Glutamatergic neuron (in vitro differentiated cells): ENCODE results near the gene PEX14. TPM values are rescaled to one million over a fixed set of nuclear protein-coding genes. Genes with fewer than 3 reads are reported as not detected.

Experiments used
- DNase-seq: peaks from one replicate; pipeline ENCODE4 v3.0.0; 2022
- H3K27ac Mint-ChIP-seq: one replicate; pipeline ENCODE4 v1.8.0; 2020; ENCODE audit warnings: mild to moderate bottlenecking, mixed read lengths, inconsistent platforms; ENCODE audit not compliant: unreplicated experiment
- H3K27me3 Mint-ChIP-seq: one replicate; pipeline ENCODE4 v1.8.0; 2020; ENCODE audit warnings: mild to moderate bottlenecking, moderate library complexity, mixed read lengths, inconsistent platforms; ENCODE audit not compliant: unreplicated experiment
- H3K36me3 Mint-ChIP-seq: one replicate; pipeline ENCODE4 v1.8.0; 2020; ENCODE audit warnings: mild to moderate bottlenecking, mixed read lengths, inconsistent platforms; ENCODE audit not compliant: unreplicated experiment
- H3K4me1 Mint-ChIP-seq: one replicate; pipeline ENCODE4 v1.8.0; 2020; ENCODE audit warnings: mild to moderate bottlenecking, low read depth, mixed read lengths, inconsistent platforms; ENCODE audit not compliant: unreplicated experiment
- H3K4me3 Mint-ChIP-seq: one replicate; pipeline ENCODE4 v1.8.0; 2020; ENCODE audit warnings: mild to moderate bottlenecking, mixed read lengths, inconsistent platforms; ENCODE audit not compliant: unreplicated experiment
- H3K9me3 Mint-ChIP-seq: one replicate; pipeline ENCODE4 v1.8.0; 2020; ENCODE audit warnings: mild to moderate bottlenecking, moderate library complexity, mixed read lengths, inconsistent platforms; ENCODE audit not compliant: unreplicated experiment
- total RNA-seq: library from RNA; stranded (reverse); fragmentation: NEBNext Ultra II Directional; extraction: Animal tissue kit (Norgen Biotek cat#: 25700); gene quantifications from one replicate; pipeline ENCODE4 v1.2.1, GENCODE V29; 2021; ENCODE audit not compliant: unreplicated experiment
- TF ChIP-seq, protein P1 (sequence below): fragments of 200-600 bp; sonication (generic); IDR thresholded peaks from one replicate; pipeline ENCODE4 v1.5.0; 2021; ENCODE audit not compliant: partially characterized antibody, unreplicated experiment

Gene PEX14
- total RNA-seq, 1 donor from 2014 or later = 25.8 TPM

DNA sequence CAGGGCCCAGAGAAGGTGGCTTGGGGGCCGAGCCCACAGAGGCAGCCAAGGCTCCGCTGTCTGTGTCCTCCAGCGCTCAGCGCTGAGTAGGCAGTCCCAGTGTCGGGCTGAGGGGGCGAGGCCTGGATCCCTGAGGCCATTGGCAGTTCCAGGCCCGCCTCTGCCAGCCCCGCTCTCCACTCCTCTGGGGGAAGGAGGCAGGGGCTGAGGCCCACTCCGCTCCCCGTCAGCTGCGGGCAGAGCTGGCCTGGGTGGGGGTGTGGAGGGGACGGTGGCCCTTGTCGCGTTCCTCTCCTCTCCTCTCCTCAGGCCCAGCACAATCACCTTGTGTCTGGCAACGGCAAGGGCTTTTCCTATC is 188.9 kb downstream of the PEX14 start:
- Mint-ChIP-seq H3K27me3 (peaks cover 9% of the 10 kb centered on the region), H3K36me3 (no peaks in the 10 kb centered on the region), H3K4me1 (peaks cover 18% of the 10 kb centered on the region), H3K27ac (peak overlapping the region; percentile 80), H3K9me3 (peaks cover 5% of the 10 kb centered on the region), H3K4me3 (peak overlapping the region; percentile 74)
- peak; percentile 82 for DNase-seq
- TF ChIP-seq, protein P1, sequence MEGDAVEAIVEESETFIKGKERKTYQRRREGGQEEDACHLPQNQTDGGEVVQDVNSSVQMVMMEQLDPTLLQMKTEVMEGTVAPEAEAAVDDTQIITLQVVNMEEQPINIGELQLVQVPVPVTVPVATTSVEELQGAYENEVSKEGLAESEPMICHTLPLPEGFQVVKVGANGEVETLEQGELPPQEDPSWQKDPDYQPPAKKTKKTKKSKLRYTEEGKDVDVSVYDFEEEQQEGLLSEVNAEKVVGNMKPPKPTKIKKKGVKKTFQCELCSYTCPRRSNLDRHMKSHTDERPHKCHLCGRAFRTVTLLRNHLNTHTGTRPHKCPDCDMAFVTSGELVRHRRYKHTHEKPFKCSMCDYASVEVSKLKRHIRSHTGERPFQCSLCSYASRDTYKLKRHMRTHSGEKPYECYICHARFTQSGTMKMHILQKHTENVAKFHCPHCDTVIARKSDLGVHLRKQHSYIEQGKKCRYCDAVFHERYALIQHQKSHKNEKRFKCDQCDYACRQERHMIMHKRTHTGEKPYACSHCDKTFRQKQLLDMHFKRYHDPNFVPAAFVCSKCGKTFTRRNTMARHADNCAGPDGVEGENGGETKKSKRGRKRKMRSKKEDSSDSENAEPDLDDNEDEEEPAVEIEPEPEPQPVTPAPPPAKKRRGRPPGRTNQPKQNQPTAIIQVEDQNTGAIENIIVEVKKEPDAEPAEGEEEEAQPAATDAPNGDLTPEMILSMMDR = no peak

DNA sequence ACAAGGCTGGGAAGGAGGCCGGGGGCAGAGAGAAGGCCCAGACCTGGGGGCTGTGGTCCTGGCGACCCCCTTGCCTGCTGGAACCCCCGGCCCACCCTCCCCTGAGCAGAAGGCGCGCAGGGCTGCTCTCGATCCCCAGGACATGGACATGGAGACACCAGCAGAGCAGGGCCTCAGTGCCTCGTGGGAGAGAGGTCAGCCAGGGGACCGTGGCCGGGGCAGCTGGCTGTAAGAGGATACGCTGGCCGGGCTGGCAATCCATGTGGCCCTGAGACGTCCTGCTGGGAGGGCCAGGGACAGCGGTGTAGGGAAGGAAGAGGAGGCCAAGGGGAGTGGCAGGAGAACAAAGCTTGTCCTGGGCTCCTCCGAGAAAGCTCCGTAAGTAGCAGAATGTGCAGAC is 189.5 kb downstream of the PEX14 start:
- peaks cover 7% of the 10 kb centered on the region for H3K27me3 Mint-ChIP-seq
- H3K27ac Mint-ChIP-seq = peak overlapping the region; percentile 80
- H3K4me3 Mint-ChIP-seq = no peak overlapping the region
- peak; percentile 68 for DNase-seq
- TF ChIP-seq, protein P1 = no peak
- no peaks in the 10 kb centered on the region for H3K36me3 Mint-ChIP-seq
- peaks cover 5% of the 10 kb centered on the region for H3K9me3 Mint-ChIP-seq
- peaks cover 18% of the 10 kb centered on the region for H3K4me1 Mint-ChIP-seq

DNA sequence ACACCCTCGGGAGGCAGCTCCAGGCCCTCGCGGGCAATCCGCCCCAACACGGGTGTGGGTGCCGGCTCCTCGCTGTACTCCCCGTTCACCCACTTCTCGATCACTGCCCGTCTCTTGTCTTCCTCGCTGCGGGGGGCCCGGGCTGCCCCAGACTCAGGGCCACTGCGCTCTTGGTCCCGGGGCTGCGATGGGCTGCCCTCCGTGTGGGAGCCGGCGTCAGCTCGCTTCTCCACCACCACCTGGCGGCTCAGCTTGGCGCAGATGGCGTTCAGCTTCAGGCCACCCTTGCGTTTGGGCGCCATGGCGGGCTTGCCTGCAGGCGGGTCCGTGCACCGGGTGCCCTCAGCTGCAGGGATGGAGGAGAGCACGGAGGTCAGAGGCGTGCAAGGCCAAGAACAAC is 190.5 kb downstream of the PEX14 start:
- Mint-ChIP-seq H3K4me3 (no peak overlapping the region), H3K36me3 (no peaks in the 10 kb centered on the region), H3K9me3 (peaks cover 5% of the 10 kb centered on the region), H3K4me1 (peaks cover 18% of the 10 kb centered on the region), H3K27ac (no peak overlapping the region), H3K27me3 (peaks cover 4% of the 10 kb centered on the region)
- no peak for DNase-seq
- TF ChIP-seq, protein P1 = no peak

DNA sequence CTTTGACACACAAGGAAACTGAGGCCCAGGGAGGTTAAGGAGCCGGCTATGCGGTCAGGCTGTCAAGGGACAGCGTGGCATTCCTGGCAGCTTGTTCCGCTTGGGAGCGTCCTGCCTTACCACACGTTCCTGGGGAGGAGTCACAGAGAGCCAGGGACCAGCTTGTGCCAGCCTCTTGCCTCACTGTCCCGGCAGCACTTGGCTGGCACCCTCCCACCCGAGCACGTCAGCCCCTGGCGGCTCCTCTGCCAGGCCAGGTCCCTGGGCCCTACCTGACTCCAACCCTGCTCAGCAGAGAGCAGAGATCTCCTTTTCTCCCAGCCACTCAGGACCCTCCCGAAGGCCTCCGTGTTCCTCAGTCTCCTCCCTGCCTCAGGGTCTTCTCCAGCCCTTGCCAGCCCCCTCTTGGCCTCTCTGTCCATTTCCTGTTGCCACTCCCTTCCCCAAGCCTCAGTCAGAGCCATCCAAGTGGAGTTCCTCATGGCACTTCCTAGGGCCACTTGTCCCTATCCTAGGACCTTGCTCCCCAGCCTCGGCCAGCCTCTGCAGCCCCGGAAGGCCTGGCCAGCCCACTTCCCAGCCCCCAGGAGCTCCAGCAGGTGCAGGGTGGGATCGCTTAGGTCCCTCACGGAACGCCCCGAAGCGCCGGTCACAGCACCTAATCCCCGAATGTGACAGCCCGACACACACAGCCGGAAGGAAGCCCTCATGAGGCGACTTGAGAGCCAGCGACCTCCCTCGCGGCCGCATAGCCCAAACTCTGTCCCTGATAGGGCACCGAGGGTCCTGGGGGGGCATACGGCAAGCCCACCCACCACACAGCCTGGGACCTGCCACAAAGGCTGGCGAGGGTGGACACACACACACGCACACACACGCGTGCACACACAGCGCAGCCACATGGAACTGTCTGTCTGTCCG is 191.4 kb downstream of the PEX14 start:
- no peak overlapping the region for H3K4me3 Mint-ChIP-seq
- no peak overlapping the region for H3K27ac Mint-ChIP-seq
- H3K4me1 Mint-ChIP-seq = peaks cover 25% of the 10 kb centered on the region
- H3K9me3 Mint-ChIP-seq = peaks cover 5% of the 10 kb centered on the region
- DNase-seq = no peak
- H3K27me3 Mint-ChIP-seq = peaks cover 6% of the 10 kb centered on the region
- H3K36me3 Mint-ChIP-seq = no peaks in the 10 kb centered on the region
- TF ChIP-seq, protein P1 = no peak
